GM19463 (cell line): ENCODE results near the gene ATP2C1.
"Not testable (repeated sequence)": the region's sequence is repeated elsewhere in the genome, so short reads cannot be mapped to it uniquely, and the experiment has no call there.

Experiments
- ATAC-seq: cut with Tn5 transposase; IDR thresholded peaks from one replicate; pipeline ENCODE4 v1.9.1; 2021; ENCODE audit warnings: mild to moderate bottlenecking, moderate library complexity; ENCODE audit not compliant: unreplicated experiment

The ATP2C1 gene, protein sequence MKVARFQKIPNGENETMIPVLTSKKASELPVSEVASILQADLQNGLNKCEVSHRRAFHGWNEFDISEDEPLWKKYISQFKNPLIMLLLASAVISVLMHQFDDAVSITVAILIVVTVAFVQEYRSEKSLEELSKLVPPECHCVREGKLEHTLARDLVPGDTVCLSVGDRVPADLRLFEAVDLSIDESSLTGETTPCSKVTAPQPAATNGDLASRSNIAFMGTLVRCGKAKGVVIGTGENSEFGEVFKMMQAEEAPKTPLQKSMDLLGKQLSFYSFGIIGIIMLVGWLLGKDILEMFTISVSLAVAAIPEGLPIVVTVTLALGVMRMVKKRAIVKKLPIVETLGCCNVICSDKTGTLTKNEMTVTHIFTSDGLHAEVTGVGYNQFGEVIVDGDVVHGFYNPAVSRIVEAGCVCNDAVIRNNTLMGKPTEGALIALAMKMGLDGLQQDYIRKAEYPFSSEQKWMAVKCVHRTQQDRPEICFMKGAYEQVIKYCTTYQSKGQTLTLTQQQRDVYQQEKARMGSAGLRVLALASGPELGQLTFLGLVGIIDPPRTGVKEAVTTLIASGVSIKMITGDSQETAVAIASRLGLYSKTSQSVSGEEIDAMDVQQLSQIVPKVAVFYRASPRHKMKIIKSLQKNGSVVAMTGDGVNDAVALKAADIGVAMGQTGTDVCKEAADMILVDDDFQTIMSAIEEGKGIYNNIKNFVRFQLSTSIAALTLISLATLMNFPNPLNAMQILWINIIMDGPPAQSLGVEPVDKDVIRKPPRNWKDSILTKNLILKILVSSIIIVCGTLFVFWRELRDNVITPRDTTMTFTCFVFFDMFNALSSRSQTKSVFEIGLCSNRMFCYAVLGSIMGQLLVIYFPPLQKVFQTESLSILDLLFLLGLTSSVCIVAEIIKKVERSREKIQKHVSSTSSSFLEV

DNA sequence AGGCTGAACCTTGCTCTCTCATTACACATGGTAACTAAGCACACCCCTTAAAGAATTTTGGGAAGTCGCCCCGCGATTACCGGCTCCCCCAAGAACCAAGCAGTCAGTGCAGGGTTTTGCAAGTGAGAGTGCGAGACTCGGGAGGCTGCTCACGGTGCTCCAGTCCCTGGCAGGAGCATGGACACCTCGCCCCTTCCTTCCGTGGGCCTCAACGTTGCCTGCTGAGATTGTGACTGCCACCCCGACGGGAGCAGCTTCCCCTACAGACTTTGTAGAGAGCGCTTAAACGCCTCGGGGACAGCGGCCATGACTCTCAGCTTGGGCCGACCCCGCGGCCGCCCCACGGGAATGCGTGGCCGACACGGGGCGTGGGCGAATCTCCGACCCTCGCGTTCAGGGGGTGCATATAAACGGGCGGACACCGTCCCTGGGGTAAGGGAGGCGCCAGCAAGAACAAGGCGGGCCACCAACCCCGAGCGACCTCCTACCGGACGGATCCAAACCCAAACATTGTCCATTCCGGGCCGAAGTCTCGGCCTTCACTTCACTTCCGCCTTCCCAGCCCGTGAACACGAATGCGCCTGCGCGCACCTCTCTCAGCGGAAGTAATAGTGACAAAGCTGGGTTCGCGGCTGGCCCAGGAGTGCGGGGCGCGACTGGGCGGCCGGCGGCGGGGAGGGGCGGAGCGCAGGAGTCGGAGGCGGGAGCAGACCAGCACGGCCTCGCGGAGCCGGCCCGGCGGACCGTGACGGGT is at the start of gene ATP2C1:
Gene ATP2C1 (plus strand): TSS at position 709 of the 754 bp plus-strand sequence. CDS start 686 bp downstream, outside the sequence.
- ATAC-seq: peak; percentile 92

DNA sequence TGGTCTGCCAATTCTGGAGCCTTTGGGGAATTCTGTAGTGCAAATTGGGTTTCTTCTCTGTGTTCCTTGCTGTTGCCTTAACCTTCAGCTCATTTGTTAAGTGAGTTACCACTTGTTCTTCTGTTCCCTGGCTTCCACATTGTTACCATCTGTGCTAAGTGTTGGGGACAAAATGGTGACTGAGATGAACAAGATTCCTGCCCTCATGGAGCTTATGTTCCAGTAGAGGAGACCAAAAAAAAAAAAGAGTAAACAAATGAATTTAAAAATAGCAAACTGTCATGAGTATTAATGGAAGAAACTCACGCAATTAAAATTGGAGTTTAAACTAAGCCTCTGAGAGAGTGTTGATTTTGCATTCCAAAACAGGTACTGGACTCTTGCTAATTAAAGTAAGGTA is 49.4 kb upstream of the ATP2C1 start:
- ATAC-seq: no peak

DNA sequence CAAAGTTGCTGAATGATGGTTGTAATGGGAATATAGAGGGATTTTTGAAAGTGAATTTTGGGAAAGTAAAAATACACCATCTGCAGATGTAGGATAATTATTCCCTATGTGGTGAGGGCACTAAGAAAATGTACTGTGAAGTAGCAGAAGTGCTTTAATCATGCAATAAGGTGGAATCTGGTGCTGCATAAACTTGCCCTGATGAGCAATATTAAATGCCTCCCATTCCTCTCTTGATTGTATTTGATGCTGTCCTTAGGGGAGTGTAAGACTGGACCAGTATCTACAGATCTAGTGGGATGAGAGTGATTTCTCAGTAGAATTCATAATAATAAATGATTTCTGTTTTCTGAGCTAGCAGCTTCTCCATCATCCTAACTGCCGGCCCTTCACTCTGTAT is 47.7 kb upstream of the ATP2C1 start:
- ATAC-seq: no peak

DNA sequence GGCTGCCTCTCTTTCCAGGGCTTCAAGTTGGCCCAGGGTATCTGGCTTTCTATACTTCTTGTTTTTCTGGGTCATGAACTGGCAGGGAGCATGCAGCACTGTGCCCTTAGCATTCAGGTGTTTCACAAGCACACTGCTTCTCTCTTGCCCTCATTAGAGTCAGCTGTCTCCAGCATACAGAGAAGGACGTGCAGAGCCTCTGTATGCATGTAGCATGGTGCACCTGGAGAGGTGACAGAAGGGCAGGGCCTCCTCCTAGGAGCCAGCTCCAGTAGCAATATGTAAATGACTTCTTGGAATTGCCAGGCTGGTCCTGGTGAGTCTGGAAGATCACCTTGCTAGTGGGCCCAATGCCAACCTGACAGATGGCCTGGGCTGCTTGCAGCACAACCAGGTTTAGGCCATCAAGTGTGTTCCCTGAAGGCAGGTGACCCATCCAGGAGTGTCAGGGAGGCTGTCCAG is 44.8 kb upstream of the ATP2C1 start:
- no peak for ATAC-seq

DNA sequence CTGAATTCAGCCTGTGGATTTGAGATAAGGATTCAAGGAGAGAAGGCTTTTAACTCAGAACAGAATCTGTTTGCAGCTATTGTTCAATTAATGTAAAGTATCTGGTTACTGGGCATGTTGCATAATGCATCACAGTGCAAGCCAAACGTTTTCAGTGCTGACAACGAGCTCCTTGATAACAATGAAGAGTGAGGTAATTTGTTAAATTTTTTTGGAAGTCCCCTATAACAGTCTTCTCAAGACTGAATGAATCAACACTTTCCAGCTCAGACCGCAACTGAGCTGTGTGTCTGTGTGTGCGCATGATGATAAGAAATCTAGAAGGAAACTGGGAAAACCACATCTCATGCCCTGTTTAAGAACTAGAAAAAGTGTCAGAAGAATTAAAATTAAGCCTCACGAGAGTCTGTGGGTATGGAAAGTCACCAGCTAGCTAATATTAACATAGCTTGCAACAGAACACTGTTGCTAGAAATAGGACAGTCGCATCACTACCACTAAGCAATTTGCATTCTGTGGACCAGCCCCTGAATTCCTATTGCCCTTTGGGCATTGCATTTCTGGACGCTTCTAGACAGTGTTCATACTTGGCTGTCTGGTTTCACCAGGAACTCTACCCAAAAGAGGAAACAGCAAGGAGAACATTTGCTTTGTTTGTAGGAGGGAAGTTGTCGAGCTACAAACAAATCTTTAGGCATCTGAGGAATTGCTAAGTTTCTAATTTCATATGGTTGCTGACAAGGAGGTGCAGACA is 43.7 kb upstream of the ATP2C1 start:
- peak; percentile 66 for ATAC-seq

DNA sequence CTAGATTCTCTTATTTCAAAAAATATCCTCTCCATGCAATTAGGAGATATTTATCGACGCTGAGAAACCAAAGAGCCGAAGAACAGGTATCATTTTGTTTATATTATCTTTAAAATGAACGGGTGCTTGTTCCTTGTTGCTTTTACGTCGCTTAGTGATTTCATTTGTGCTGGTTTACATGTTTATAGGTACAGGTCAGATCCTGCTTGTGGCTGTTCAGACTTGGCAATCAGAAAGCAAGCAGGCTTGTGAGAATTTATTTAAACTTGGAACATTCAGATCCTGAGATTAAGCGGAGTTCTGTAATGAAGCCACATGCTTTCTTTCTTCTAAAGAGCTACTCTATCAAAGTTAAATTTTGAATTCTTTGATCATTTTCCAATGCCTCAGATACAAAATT is 43.0 kb upstream of the ATP2C1 start:
- ATAC-seq: no peak

DNA sequence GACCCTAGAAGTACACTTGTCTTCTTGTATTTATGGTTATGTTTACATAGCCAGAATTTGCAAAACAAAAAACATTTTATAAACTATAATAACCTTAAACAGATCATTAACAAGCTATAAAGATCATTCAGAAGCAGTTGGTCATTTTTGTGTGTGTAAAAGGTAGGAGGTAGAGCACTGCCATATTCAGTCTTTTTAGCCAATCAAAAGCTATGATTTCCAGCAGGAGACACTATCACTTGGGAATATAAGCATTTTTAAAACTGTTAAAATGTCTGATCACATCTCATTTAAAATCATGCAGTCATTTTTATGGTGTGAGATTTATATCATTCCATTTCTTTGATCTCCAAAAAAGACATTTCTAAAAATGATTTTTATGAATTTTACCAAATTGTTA is 42.6 kb upstream of the ATP2C1 start:
- ATAC-seq: no peak

DNA sequence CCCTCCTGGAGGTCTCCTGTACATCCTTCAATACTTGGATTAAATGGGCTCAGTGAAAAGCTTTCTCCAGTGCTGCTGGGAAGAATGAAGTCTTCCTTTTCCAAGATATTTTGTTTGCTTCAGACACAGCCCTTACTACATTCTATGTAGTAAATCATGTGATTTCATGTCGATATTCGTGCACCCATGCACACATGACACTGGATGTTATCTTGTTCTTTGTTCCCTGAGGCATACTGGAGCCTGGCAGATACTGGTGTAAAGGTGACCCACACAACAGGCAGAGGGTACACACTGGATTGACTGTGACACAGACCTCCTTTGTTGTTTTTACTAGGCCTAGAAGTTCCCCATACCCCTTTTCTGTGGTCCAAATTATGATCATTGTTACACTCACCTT is 40.3 kb upstream of the ATP2C1 start:
- ATAC-seq: no peak

DNA sequence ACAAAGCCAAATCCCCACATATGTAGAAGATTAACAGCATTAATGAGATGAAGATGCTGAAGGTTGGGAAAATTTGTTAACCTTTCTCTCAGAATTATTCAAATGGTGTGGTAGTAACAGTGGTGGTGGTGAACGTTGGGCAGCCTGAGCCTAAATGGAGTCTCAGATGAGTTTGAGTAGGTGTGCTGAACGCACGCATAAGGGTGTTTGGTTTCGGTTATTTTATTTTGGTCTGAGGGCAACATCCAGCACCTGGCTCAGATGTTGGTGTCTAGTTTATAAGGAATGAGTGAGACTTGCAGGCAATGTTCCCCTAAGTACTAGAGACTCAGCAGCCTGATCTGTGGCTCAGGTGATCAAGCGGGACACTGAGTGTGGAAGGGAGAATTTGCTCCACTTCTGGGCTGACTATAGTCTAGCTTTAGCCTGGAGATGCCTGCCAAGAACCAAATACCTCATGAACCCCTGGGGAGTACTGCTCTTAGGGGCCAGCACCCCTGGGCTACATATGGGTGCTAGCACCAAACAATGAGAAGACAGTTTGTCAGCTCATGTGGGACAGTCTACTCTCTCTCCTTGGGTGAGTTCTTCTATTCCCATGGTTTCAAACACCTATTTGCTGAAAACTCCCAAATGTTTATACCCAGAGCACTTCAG is 39.5 kb upstream of the ATP2C1 start:
- peak; percentile 45 for ATAC-seq

DNA sequence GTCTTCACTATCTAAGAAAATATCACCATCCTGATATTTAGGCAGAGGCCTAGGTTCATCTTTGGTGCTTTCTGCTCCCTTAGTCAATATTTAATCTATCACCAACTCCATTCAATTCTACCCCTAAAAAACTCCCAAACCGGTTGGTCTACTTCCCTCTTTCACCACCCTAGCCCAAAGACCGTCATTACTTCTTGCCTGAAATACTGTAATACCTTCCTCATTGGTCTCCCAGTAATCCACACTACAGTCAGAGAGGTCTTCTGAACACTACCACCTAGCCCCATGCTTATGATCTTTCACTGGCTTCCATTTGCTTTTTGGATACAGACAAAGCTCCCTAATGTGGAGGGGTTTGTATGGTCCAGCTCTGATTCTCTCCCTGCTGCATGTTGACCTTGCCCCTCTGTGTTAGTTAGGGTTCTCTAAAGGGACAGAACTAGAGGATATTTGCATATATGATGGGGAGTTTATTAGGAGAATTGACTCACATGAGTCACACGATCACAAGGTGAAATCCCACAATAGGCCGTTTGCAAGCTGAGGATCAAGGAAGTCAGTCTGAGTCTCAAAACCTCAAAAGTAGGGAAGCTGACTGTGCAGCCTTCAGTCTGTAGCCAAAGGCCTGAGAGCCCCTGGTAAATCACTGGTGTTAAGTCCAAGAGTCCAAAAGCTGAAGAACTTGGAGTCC is 36.4 kb upstream of the ATP2C1 start:
- ATAC-seq: peak; percentile 26

DNA sequence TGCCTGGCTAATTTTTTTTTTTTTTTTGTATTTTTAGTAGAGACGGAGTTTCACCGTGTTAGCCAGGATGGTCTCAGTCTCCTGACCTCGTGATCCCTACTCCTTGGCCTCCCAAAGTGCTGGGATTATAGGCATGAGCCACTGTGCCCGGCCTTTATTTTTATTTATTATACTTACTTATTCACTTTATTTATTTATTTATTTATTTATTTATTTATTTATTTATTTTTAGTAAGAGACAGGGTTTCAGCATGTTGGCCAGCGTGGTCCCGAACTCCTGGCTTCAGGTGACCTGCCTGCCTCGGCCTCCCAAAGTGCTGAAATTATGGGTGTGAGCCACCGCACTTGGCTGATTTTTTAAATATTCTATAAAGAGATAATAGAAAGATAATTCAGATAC is 31.8 kb upstream of the ATP2C1 start:
- not testable (repeated sequence) for ATAC-seq

DNA sequence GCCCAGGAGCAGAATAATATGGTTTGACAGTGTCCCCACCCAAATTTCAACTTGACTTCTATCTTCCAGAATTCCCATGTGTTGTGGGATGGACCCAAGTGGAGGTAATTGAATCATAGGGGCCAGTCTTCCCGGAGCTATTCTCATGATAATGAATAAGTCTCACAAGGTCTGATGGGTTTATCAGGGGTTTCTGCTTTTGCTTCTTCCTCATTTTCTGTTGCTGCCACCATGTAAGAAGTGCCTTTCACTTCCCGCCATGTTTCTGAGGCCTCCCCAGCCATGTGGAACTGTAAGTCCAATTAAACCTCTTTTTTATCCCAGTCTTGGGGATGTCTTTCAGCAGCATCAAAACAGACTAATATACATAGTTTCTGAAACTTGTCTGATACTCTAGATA is 28.4 kb upstream of the ATP2C1 start:
- ATAC-seq: no peak

DNA sequence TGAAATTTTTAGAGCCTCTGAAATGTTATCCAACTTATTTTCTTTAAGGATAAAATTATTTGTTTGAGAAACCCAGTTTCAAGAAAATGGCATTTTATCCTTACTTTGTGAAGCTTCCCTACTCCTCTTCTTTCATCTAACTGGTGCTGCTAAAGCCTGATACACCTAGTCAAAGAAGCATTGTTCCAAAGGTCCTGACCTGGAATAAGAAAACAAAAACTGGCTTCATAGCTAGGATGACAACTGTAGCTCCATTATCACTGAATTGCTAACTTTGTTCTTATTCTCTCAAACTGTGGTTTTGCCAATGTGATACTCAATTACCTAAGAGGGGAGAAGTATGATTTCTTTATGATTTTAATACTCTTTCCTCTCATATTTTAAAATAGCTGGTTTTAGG is 27.6 kb upstream of the ATP2C1 start:
- ATAC-seq: no peak

DNA sequence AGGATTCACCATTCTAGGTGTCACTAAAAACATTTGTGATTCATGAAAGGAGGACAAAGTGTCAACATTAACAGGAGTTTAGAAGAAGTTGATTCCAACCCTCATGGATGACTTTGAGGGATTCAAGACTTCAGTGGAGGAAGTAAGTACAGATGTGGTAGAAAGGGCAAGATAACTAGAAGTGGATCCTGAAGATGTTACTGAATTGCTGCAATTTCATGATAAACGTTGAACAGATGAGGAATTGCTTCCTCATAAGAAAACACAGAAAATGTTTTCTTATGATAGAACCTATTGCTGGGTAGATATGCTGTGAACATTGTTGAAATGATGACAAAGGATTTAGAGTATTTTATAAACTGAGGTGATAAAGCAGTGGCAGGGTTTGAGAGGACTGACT is 23.5 kb upstream of the ATP2C1 start:
- ATAC-seq: no peak

DNA sequence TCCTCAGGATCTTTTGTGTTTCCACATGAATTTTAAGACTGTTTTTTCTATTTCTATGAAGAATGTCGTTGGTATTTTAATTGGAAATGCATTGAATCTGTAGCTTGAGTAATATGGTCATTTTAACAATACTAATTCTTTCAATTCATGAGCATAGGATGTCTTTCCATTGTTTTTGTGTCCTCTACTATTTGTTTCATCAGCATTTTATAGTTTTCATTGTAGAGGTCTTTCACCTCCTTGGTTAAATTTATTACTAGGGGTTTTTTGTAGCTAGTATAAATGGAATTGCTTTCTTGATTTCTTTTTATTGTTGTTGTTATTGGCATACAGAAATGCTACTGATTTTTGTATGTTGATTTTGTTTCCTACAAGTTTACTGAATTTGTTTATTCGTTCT is 17.3 kb upstream of the ATP2C1 start:
- no peak for ATAC-seq

DNA sequence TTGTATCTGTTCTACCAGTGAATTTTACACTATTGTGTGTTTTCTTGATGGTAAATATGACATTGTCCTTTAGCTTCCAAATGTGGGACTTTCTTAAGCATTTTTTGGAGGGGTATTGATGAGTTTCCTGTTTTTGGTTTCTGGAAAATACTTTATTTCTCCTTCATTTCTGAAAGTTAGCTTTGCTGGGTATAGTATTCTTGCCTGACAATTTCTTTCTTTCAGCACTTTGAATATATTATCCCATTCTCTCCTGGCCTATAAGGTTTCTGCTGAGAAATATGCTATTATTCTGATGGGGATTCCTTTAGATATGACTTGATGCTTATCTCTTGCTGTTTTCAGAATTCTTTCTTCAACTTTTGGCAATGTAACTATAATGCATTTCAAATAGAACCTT is 15.4 kb upstream of the ATP2C1 start:
- no peak for ATAC-seq

DNA sequence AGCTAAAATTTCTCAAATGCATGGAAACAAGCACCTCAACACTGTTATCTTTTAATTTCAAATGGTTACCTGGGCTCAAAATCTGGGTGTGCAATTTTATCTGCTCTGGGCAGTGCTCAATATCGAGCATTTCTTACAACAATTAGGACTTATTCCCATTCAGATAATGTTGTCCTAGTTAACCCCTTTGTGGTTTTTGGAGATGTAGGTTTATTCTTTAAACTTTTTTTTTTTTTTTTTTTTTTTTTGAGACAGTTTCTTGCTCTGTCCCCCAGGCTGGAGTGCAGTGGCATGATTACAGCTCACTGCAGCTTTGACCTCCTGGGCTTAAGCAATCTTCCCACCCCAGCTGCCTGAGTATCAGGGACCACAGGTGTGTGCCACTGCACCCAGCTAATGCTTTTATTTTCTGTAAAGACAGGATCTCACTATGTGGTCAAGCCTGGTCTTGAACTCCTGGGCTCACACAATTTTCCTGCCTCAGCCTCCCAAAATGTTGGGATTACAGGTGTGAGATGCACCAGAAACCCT is 4.4 kb upstream of the ATP2C1 start:
- no peak for ATAC-seq

DNA sequence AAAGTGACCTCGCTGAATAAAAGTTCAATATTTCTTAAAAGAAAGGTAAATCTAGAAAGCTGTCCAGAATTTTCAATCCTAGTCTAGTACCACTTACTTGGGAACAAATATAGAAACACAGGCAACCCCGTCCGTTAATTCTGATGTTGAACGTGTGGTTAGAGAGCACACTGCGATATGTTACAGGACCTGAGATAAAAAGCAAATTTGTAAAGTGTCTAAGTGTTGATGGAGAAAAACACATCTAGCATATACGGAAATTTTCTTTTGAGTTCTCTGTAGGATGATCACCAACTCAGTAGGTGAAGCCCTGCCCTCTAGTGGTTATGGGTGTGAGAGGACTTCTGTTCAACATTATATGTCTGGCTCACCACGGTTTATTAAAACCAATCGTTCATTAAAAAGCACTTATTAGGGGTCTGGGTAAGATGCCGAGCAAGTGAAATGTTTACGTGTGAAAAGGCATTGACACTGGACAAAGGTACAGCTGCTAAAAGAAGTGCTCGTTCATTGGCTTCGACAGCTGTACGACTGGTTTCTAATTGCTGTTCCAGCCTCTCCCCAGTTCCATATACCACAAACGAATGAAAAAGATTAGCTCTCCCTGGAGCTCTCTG is 1.0 kb upstream of the ATP2C1 start:
- peak; percentile 26 for ATAC-seq
